Astrocyte of the hippocampus (primary cell): Measurements from ENCODE around the gene GPX3.
A peak's percentile ranks its signal among the peaks of the same experiment; 100 is the strongest.

ENCODE experiments used
- DNase-seq: peaks from one replicate; pipeline ENCODE4 v3.0.0; 2011; ENCODE audit warnings: low read depth, low spot score

GPX3 gene, protein sequence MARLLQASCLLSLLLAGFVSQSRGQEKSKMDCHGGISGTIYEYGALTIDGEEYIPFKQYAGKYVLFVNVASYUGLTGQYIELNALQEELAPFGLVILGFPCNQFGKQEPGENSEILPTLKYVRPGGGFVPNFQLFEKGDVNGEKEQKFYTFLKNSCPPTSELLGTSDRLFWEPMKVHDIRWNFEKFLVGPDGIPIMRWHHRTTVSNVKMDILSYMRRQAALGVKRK

DNA sequence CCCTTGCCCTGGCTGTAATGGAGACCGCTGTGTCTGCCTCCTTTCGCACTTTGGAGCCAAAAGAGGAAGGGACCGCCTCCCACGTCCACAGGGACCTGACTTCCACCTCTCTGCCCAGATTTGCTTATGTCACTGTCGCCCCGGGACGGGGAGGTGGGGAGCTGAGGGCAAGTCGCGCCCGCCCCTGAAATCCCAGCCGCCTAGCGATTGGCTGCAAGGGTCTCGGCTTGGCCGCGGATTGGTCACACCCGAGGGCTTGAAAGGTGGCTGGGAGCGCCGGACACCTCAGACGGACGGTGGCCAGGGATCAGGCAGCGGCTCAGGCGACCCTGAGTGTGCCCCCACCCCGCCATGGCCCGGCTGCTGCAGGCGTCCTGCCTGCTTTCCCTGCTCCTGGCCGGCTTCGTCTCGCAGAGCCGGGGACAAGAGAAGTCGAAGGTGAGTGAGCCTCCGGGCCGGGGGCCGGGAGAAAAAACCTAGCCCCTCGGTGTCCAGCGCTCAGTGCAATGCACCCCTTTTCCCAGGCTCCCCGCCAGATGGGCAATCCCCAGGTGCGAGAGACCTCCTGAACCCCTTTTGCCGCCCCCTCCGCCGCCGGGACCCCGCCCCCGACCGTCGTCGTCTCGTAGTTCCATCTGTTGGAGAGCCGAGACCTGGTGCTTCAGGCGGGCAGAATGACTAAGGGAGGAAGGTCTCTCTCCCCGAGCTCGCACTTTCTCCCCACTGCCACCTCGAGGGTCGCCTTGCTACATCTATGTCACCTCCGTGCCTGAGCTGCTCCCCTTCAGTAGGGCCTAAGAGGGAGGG, at the start of gene GPX3:
GPX3 (plus strand) TSS at position 288 of the 807 bp plus-strand sequence; CDS start at position 352, 64 bp downstream.
- DNase-seq: peak; percentile 85

DNA sequence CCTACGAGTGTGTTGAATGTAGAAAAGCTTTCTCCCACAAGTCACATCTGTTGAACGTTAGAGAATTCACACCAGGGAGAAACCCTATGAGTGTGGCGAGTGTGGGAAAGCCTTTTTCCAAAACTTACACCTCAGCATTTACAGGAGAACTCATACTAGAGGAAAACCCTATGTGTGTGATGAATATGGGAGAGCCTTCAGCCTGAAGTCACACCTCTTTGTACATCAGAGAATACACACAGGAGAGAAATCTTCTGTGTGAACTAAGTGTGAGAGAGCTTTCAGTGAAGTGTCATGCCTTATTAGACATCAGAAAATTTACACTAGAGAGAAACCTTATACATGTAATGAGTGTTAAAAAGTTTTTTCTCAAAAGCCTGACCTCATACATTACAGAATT, 41.8 kb upstream of the GPX3 start:
- no peak for DNase-seq

DNA sequence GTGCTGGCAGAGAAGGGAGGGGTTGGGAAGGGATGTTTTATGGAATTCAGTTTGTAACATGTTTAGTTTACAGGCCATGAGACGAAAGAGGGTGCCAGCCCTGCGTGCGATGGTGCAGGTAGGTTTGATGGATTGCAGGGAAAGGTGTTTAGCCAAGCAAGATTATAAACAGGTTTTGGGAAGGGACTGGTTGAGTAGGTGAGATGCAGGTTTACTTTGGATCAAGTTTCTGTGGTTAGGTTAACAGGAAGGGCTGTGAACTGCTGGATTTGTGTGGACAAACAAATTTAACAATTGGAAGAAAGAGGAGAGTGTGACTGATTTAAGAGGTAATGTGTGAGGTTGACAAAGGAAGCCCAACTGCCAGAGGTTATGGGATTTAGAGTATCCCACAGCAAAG, 32.6 kb upstream of the GPX3 start:
- no peak for DNase-seq

DNA sequence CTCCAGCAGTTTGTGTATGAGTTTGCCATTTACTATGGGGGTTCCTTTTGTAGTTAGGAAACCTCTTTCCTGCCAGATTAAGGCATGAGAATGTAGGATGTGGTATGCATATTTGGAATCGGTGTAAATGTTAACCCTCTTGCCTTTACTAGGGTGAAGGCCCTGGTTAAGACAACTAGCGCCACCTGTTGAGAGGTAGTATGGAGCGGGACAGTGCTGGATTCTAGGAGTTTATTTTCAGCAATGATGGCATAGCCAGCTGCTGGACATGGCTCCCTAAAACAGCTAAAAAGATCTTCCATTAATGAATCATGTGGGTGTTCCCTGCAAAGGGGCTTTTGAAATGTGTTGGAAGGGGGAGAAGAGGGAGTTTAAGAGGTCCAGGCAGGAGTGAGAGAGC, 30.7 kb upstream of the GPX3 start:
- DNase-seq: no peak

DNA sequence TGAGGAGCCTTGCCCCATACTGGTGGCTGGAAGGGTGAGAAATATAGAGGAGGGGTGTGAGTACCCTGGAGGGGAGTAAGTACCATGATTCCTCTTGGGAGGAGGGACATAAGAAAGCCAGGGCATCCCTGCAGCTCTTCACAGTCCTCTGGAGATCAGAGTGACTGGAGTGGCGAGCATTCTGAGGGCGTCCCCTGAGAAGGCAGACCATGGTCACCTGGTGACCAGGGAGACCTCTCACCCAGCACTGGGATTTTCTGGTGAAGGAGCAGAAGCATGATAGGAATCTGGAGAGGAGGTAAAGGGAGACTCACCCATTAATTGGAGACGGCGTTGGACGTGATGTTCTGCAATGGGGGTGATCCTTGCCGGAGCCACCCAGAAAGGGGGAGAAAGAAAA, 27.7 kb upstream of the GPX3 start:
- no peak for DNase-seq

DNA sequence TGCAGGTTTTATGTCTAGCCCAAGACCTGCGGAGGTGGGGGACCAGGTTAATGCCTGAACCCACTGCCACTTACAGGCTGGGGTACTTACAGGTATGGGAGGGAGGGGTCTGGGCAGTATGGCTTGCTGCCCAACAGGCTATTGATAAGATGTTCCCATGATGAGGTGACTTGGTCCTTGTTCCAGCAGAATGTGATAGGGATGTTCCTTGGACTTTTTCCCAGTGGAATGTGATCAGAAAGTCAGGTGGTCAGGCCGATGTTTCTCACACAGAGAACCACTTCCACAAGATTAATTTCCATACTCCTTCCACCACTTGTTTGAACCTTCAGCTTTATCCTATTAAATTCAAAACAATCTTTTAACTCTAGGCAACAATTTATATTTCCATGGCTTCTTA, 27.0 kb upstream of the GPX3 start:
- DNase-seq: no peak

DNA sequence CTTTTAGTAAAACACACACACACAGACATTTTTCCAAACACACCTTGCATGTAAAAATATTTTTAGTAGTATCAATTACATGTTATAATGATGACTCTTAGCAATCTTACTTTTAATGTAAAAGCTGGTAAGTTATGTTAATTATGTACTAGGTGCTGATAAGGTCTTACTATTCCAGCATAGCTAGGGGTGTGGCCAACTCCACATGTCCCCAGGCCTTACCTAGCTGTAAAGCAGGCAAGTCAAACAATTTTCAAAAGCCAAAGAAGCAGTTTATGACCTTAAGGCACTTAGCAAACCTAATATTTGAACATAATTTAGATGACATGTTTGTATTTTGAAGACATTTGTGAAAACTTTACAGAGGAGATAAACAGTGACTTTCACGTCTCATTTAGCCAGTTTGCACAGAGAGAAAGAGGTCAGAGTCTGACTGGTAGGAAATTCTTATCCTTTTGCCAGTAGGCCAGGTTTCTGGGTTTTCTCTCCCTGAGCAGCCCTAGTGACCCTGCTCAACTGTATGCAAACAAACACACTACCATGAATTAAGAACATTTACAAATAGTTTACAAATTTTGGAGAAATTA, 26.5 kb upstream of the GPX3 start:
- DNase-seq: no peak

DNA sequence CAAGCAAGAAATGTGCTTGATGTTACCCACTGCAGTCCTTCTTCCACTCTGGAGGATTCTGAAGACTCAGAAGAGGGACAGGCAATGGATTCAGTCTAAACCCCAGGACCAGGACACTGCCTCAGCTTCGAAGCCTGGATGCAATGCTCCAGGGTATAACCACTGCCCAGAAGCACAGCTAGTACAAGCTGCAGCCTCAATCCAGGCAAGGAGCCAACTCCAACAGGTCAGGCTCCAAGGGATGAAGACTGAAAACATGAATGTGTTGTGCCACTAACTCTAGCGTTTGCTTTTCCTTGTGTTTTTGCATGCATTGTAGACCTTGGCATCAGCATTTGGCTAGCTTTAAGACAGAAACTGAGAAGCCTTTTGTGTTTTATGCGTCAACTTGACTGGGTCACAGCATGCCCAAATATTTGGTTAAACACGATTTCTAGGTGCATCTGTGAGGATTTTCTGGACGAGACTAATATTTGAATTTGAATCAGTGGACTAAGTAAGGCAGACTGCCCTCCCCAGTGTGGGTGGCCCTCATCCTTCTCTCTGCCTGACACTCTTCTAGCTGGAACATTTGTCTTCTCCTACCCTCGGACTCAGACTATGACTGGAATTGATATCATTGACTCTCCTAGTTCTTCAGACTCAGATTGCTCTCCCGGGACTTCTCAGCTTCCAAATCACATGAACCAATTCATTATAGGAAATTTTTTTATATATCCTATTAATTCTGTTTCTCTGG, 20.5 kb upstream of the GPX3 start:
- DNase-seq: peak; percentile 76

DNA sequence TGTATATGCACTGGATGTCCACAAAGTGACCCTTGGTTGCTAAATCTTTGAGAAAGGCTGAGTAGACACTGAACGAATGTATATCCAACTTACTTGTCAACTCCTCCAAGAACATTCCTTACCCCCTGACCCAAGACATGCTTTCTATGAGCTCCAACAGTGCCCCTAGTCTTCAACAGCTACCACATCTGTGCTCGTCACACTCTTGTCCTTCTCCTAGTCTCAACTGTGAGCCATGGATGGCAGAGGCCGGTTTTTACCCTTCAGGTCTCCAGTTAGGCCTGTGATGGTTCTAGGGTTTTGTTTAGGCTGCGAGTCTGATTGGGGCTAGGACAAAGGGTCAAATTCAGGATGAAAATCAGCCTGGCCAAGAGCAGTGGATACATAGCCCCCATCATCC, 19.0 kb upstream of the GPX3 start:
- DNase-seq: no peak

DNA sequence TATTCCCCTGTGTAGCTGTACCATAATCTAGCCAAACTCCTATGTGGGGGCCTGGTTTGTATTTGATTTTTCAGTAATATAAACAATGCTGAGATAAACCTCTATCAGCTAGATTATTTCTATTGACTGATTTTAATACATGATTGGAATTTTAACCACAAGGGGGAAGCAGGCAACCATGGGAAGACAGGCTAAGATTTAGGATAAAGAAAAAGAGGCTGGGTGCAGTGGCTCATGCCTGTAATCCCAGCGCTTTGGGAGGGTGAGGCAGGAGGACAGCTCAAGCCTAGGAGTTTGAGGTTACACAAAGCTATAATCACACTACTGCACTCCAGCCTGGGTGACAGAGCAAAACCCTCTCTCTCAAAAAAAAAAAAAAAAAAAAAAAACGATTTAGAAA, 18.1 kb upstream of the GPX3 start:
- peak; percentile 47 for DNase-seq

DNA sequence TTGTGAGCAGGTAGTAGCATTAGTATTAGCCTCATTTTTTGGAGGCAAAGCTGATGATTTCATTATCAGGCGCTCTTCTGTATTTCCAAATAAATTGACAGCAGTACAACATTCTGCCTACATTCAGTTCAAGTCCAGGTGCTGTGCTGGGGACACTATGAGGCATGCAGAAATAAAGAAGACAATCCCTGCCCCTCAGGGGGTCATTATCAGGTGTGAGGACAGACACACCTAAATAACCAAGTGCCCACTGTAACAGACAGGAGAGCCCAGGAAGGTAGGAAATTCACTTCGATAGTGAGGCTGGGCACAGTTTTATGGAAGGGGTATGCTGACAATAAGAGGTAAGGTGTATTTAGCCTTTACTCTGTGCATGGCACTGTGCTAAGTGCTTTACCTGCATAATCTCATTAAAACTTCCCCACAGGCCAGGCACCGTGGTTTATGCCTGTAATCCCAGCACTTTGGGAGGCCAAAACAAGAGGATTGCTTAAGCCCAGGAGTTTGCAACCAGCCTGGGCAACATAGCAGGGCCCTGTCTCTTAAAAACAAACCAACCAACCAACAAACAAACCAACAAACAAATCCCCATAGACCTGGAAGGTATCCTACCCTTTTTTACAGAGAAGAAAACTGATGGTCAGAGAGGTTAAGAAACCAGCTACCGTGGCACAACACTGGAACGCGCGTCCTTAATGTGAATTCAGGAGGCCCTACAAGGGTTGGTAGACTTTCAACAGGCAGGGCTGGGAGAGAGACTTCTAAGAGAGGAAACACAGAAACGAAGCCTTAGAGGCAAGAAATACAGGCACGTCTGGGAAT, 17.5 kb upstream of the GPX3 start:
- DNase-seq: no peak

DNA sequence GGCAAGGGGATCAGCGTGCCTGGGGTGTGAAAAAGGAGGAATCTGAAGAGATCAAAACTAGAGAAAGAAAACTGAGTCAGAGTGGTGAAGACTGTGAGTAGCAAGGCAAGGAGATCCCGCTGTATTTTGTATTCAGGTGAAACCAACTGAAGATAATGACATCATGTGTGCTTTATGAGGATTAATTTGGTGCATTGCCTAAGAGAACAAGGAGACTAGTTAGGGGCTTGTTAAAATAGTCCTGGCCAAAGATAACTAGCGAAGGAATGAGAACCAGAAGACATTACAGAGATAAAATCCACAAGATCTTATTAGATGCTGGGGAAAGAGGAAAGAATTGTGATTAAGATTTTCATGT, 16.9 kb upstream of the GPX3 start:
- DNase-seq: no peak

DNA sequence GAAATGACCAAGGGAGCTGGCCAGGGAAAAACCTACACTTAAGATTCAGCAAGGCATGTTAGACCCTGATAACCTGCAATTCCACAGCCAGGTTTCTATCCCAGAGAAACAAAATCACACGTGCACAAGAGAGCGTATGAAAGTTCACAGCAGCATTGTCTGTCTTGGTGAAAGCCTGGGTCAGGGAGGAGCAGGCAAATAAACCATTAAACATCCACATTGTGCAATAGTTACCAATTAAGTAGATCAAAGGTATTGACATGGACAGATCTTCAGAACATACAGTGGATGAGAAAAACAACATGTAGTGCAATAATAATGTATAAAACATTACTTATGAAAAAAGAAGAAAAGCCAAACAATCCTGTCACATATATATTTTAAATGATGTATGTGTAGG, 15.9 kb upstream of the GPX3 start:
- DNase-seq: no peak

DNA sequence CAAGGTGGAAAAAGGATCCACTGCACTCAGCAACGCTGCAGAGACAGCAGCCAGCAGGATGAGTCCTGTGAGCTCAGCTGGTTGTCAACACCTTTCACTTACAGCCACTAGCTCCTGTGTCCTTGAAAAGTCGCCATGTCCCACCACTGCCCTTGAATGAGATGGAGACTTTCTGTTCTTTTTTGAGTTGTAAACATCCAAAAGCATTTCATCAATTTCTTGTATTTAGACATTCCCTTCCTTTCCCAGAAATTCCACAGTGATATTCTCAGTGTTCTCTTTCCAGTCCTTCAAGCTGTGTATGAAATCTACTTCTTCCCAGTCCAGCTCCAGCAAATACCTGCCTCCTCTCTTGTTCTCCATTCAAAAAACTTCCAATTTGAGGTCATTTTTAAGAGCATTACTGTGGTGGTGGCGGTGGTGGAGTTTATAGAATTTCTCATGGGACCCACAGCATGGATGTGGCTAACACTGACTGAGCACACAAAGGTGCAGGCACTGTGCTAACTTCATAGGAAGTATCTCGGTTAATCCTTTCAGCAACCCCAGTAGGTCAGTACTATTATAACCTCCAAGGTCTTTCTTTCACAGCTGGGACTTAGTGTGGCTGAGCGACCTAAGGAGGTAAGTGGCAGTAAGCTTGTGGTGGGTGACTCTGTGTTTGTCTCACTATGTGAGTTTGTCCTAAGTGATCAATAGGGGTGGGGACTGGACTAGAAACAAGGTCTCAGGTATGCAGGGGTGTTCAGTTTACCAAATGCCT, 15.0 kb upstream of the GPX3 start:
- no peak for DNase-seq

DNA sequence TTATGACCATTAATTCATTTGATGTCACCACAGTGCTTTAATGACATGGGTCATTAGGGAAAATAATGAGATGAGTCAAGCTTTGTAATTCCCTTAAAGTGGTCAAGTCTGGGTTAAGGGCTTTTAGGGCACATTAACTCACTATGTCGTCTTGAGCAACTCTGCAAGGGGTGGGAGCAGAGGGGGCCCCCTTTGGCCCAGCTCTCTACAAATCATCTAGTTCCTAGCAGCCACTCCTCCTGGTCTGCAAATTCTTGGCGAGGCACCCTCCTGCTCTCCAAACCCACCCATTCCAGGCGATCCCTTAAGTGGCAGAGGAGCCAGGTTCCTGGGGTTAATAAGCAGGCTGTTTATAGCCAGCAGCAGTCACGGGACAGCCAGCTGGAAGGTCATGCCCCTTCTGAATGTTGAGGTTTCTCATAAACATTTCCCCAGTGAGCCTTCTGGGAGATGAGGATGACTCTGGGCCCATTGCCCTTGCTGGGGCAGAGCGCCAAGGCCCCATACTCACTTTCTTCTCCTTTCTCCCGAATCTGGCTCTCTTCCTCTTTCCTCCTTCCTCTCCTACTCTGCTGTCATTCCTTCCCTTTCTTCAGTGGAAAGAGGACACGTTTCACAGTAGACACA, 14.3 kb upstream of the GPX3 start:
- DNase-seq: peak; percentile 61

DNA sequence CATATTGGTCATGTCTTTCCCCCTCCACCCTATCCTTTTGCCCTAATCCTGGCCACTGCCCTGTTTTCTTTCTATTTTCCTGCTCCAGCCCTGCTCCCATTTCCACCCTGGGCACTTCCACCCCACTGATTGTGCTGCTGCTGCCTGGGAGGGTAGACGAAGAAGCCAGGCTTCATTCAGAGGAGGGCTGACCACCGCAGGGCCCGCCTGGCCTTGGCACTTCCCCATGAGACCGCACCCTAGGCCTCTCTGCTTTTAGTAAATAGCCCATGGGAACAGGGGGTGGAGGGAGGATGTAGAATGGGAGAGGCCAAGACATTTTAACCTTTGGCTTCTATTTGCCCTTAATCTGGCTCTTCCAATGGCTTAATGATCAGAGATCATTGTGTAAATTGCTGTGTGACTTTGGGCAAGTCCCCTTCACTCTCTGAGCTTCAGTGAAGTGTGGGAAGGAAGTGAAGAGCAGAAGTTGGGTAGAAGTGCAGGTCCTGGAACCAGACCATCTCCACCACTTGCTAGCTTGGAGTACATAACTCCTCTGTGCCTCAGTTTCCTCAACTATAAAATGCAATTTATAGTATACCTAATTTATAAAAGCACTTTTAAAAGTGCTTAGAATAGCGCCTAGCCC, 13.6 kb upstream of the GPX3 start:
- no peak for DNase-seq

DNA sequence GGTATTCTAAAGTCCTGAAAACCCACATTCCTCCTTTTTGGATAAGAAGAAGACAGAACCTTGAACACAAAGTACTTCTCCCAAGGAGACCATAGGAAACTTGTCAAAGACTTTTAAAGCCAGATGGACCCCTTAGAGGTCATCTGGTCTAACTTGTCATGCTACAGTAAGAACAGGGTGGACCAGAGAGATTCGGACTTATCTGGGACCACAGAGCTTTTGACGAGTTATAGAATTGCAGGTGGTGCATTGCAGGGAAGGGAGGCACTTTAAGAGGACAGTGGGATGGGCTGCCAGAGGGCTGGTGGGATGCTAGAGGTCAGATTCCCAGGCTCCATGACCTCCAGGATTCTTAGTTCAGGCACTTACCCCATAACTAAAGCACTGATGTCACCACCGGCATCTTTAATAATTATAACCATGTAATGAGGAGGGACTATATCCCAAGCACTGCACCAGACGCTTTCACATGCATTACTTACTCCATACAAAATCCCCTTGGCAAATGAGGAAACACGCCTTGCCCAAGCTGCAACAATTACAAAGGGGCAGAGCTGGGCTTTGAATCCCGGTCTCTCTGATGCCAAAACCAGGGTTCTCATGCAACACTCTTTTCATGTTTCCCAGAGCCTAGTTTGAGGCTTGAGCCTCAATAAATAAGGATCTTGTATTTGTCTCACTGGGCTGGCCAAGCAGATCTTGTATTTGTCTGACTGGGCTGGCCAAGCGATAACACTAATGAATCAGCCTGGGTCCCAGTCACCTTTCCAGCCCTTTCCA, 12.8 kb upstream of the GPX3 start:
- no peak for DNase-seq

DNA sequence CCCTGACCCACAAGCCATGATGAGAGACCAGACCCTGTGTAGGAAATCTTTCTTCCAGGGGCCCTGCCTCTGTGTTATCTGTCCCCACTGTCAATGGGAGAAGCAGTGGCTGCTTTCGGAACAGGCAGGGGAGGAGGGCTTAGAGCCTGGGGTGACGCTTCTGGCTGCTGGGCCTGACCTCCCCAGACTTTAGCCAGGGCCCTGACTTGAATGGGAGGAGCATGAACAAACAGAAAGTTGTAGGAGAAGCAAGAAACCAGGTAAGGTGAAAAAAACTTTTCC, 12.2 kb upstream of the GPX3 start:
- DNase-seq: no peak

DNA sequence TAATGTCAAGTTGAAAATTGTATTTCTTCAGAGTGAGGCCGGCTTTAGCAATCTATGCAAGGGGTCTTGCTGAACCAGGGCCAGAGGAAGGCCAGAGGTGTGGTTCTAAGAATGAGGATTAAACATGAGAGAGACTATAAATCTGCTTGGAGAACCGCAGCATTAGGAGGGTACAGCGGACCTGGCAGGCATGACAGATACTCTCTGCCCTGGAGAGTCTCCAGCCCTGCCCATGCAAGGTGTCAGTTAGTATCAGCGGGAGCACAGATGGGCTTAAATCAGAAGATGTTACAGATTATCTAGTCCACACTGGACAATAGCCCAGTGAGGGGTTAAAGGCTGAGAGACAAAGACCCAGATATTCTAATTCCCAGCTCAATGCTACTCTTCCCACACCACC, 11.5 kb upstream of the GPX3 start:
- DNase-seq: no peak
